ENCODE data around the gene KLHL5.

KLHL5 gene

GRCh38 chr4:39044364-39044955 is 17.6 kb upstream of the KLHL5 start:
- TF ChIP-seq, protein P1, sequence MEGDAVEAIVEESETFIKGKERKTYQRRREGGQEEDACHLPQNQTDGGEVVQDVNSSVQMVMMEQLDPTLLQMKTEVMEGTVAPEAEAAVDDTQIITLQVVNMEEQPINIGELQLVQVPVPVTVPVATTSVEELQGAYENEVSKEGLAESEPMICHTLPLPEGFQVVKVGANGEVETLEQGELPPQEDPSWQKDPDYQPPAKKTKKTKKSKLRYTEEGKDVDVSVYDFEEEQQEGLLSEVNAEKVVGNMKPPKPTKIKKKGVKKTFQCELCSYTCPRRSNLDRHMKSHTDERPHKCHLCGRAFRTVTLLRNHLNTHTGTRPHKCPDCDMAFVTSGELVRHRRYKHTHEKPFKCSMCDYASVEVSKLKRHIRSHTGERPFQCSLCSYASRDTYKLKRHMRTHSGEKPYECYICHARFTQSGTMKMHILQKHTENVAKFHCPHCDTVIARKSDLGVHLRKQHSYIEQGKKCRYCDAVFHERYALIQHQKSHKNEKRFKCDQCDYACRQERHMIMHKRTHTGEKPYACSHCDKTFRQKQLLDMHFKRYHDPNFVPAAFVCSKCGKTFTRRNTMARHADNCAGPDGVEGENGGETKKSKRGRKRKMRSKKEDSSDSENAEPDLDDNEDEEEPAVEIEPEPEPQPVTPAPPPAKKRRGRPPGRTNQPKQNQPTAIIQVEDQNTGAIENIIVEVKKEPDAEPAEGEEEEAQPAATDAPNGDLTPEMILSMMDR (IDR thresholded peaks at IDR 0.05) = no peak
- DNase-seq (ENCODE audit: low spot score) = peak; percentile 91
- H3K27ac ChIP-seq = peak overlapping the region; percentile 61 to 94

DNA sequence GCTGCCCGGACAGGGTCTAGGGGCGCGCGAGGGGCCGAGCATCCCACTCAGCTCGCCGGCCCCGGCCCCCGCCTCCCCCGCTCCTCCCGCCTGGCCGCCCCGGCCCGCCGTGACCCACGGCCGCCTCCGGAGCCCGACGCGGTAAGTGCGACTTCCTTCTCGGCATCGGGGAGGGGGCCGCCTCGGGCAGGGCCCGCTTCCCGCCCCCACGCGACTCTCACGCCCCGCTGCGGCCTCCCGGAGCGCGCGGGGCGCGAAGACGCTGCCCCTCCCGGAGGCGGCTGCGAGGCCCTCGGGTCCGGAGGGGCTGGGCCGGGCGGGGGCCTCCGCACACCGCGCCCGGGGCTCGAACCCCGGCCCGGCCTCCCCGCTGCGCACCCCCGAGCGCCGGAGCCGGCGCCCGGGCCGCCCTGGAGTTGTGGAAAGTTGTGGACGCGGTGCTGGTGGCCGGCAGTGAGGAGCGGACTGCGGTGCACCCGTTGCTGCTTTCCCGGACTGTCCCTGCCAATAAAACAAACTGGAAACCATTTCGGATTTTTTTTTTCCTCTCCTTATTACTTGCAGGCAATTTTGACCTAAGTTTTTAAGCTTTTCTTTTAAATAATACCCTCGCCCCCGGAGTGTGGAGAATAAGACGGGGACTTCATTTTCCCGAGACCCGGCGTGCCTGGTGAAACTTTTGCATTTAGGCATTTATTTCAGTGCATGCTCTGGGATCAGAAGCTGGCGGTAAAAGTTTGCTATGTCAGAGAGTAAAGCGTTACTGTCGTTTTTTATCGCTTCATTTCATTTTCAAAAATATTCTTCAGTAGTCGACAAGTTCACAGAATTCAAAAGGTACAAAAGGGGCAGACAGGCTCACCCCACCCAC is 16.8 kb upstream of the KLHL5 start:
- no peak for DNase-seq (ENCODE audit: low spot score)
- H3K27ac ChIP-seq = peak overlapping the region; percentile 61 to 94
- peak overlapping the region; percentile 91 for H3K4me3 ChIP-seq
- TF ChIP-seq, protein P1 (IDR thresholded peaks at IDR 0.05) = no peak

More at GRCh38 chr4:39044364-39044955, 17.6 kb upstream of the KLHL5 start:
- peak overlapping the region; percentile 91 for H3K4me3 ChIP-seq

- Histone ChIP-seq H3K27ac (no peak overlapping the region), H3K4me3 (peak overlapping the region; percentile 91)
- DNase-seq (ENCODE audit: low spot score) = no peak
- TF ChIP-seq, protein P1 (IDR thresholded peaks at IDR 0.05) = no peak
These were observed 16.2 kb upstream of the KLHL5 start for GRCh38 chr4:39045827-39046221.

DNA sequence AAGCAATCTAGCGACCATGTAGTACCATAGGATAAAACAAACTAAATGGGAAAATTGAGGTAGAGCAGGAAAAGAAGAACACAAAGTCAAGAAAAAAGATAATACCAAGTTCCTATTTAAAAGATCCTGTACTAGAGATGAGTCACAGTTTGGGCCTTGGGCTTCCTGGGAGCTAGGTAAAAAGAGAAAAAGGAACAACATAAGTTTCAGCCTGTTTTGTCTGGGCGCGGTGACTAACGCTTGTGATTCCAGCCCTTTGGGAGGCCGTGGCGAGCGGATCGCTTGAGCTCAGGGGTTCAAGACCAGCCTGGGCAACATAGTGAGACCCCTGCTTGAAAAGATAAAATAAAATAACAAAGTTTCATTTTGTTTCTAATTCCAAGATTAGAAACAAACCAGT is 15.8 kb upstream of the KLHL5 start:
- no peak for DNase-seq (ENCODE audit: low spot score)
- H3K4me3 ChIP-seq = no peak overlapping the region
- TF ChIP-seq, protein P1 (IDR thresholded peaks at IDR 0.05) = no peak
- no peak overlapping the region for H3K27ac ChIP-seq

DNA sequence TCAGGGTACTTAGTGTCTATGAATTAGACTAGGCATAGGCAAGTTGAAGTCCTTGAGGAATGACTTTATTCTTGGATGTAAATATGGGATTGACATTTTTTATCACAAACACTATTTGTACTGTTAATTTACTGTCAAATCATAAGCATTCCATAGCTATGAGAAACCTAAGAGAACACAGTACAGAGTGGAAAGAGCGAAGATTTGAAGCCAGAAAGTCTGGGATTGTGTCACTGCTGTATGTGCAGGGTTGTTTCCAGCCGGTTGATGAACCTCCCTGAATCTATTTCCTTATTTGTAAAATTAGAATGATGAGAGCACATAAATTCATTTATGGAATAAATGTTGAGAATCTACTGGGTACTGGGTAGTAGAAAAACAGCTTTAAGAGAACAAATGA is 14.4 kb upstream of the KLHL5 start:
- no peak for DNase-seq (ENCODE audit: low spot score)
- TF ChIP-seq, protein P1 (IDR thresholded peaks at IDR 0.05) = no peak
- Histone ChIP-seq H3K4me3 (no peak overlapping the region), H3K27ac (no peak overlapping the region)

GRCh38 chr4:39048311-39048710 is 13.7 kb upstream of the KLHL5 start:
- TF ChIP-seq, protein P1 (IDR thresholded peaks at IDR 0.05) = no peak
- H3K4me3 ChIP-seq = no peak overlapping the region
- no peak for DNase-seq (ENCODE audit: low spot score)
- H3K27ac ChIP-seq = no peak overlapping the region

GRCh38 chr4:39050590-39050989 is 11.4 kb upstream of the KLHL5 start:
- no peak overlapping the region for H3K4me3 ChIP-seq
- TF ChIP-seq, protein P1 (IDR thresholded peaks at IDR 0.05) = no peak
- H3K27ac ChIP-seq = no peak overlapping the region
- DNase-seq (ENCODE audit: low spot score) = no peak
